ENCODE data around the gene FMNL3.

The FMNL3 gene

DNA sequence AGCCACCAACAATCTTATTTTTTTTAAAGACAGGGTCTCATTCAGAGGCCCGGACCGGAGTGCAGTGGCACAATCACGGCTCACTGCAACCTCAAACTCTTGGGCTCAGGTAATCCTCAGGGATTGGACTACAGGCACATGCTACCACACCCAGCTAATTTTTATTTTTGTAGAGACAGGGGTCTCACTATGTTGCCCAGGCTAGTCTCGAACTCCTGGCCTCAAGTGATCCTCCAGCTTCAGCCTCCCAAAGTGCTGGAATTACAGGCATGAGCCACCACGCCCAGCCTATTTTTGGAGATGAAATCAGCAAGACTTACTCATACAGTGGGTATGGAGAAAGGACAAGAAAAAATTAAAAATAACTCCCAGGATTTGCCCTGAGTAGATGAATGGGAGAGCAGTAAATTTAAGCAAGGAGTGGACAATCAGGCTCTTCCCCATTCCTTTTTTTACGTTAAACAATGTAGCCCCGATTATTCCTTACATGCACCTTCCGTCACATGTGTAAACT is 13.2 kb downstream of the FMNL3 start:
- no peak for DNase-seq
- WGBS (ENCODE audit: insufficient coverage), result 100% methylated on average over 3 of the region's 8 CpGs
- Histone ChIP-seq H3K27ac (ENCODE audit: insufficient read depth in 1 of 2, low read depth in 1 of 2, low read length in 2 of 2, poor library complexity in 1 of 2, severe bottlenecking in 2 of 2) (no peak overlapping the region), H3K4me1 (ENCODE audit: control extremely low read depth in 1 of 4, control insufficient read depth in 4 of 4, insufficient read depth in 4 of 4, low read length in 3 of 4) (peaks cover 10 to 14% (median 13%) of the 10 kb centered on the region in 4 experiments), H3K27me3 (replicated peaks in 2 of 5; ENCODE audit: control insufficient read depth in 4 of 5, insufficient read depth in 5 of 5, low read length in 4 of 5) (peaks cover 0 to 4% (median 0%) of the 10 kb centered on the region in 5 experiments), H3K36me3 (ENCODE audit: control insufficient read depth in 4 of 4, insufficient read depth in 4 of 4, low read length in 3 of 4) (no peaks in the 10 kb centered on the region), H3K9me3 (ENCODE audit: control extremely low read depth in 1 of 5, control insufficient read depth in 4 of 5, insufficient read depth in 2 of 5, low read depth in 1 of 5, low read length in 4 of 5) (no peaks in the 10 kb centered on the region), H3K4me3 (ENCODE audit: control insufficient read depth in 1 of 7, extremely low read depth in 1 of 7, insufficient read depth in 4 of 7, low read depth in 2 of 7, low read length in 6 of 7) (no peak overlapping the region)
- CTCF ChIA-PET, result interaction anchor here (2.1 to 8.2 kb wide), 2 partner anchors 12 to 20 kb away, joined by 8 to 69 read pairs; no protein-coding TSS in a partner anchor
- POLR2A ChIA-PET, result no interaction called here

DNA sequence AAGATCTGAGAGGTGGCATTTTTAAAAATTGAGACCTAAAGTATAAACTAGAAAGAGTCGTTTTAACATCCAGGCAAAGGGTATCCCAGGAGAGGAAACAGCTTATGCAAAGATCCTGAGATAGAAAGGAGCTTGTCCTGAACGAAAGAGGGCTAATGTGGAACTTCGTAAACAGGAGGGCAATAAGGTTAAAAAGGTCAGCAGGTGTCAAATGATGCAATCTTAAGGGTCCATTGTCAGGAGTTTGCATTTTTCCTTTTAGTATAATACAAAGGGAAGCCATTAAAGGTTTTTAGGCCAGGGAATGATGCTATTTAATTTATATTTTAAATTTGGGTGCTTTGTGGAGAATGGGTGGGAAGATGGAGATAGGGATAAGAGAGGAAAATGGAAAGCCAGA is 14.4 kb downstream of the FMNL3 start:
- POLR2A ChIA-PET, result interaction anchor here (0.6 to 1.1 kb wide), 4 partner anchors 11 to 1676 kb away, joined by 3 to 4 read pairs (median 3); partner anchors contain the start of gene FMNL3

DNA sequence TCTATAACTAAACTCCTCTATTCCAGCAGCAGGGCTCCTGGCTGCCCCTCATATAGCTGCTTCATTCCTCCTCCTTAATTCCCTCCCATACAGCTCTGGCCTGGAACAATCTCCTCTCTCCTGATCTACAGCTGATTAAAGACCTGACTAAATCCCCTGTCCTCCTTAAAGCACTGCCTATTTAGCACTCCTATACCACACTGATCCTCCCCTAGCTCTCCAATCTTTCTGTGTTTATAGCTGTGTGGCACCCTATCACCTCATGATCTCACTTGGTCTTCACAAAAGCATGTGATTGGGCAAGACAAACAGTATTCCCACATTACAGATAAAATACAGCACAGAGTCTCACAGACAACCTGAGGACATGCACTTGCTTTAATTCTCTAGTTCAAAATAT is 17.4 kb downstream of the FMNL3 start:
- Histone ChIP-seq H3K9me3 (ENCODE audit: control extremely low read depth in 1 of 5, control insufficient read depth in 4 of 5, insufficient read depth in 2 of 5, low read depth in 1 of 5, low read length in 4 of 5) (no peaks in the 10 kb centered on the region), H3K4me3 (ENCODE audit: control insufficient read depth in 1 of 7, extremely low read depth in 1 of 7, insufficient read depth in 4 of 7, low read depth in 2 of 7, low read length in 6 of 7) (no peak overlapping the region), H3K36me3 (ENCODE audit: control insufficient read depth in 4 of 4, insufficient read depth in 4 of 4, low read length in 3 of 4) (no peaks in the 10 kb centered on the region), H3K27ac (ENCODE audit: insufficient read depth in 1 of 2, low read depth in 1 of 2, low read length in 2 of 2, poor library complexity in 1 of 2, severe bottlenecking in 2 of 2) (no peak overlapping the region), H3K4me1 (ENCODE audit: control extremely low read depth in 1 of 4, control insufficient read depth in 4 of 4, insufficient read depth in 4 of 4, low read length in 3 of 4) (peaks cover 0 to 9% (median 4%) of the 10 kb centered on the region in 4 experiments), H3K27me3 (replicated peaks in 2 of 5; ENCODE audit: control insufficient read depth in 4 of 5, insufficient read depth in 5 of 5, low read length in 4 of 5) (peaks cover 0 to 1% (median 0%) of the 10 kb centered on the region in 5 experiments)
- ChIA-PET CTCF (interaction anchor here (0.9 to 8.2 kb wide), 9 partner anchors 10 to 52 kb away, joined by 3 to 69 read pairs (median 8); partner anchors contain the start of gene FMNL3), POLR2A (interaction anchor here (1.3 kb wide), 2 partner anchors 9 to 16 kb away, joined by 3 to 5 read pairs; no protein-coding TSS in a partner anchor)
- no peak for DNase-seq

More for the DNA sequence above, 14.4 kb downstream of the FMNL3 start:
- Histone ChIP-seq H3K4me3 (ENCODE audit: control insufficient read depth in 1 of 7, extremely low read depth in 1 of 7, insufficient read depth in 4 of 7, low read depth in 2 of 7, low read length in 6 of 7) (no peak overlapping the region), H3K4me1 (ENCODE audit: control extremely low read depth in 1 of 4, control insufficient read depth in 4 of 4, insufficient read depth in 4 of 4, low read length in 3 of 4) (peaks cover 0 to 6% (median 3%) of the 10 kb centered on the region in 4 experiments), H3K36me3 (ENCODE audit: control insufficient read depth in 4 of 4, insufficient read depth in 4 of 4, low read length in 3 of 4) (no peaks in the 10 kb centered on the region), H3K9me3 (ENCODE audit: control extremely low read depth in 1 of 5, control insufficient read depth in 4 of 5, insufficient read depth in 2 of 5, low read depth in 1 of 5, low read length in 4 of 5) (no peaks in the 10 kb centered on the region), H3K27me3 (replicated peaks in 2 of 5; ENCODE audit: control insufficient read depth in 4 of 5, insufficient read depth in 5 of 5, low read length in 4 of 5) (peaks cover 0 to 4% (median 0%) of the 10 kb centered on the region in 5 experiments), H3K27ac (ENCODE audit: insufficient read depth in 1 of 2, low read depth in 1 of 2, low read length in 2 of 2, poor library complexity in 1 of 2, severe bottlenecking in 2 of 2) (no peak overlapping the region)
- 100% methylated on average over 3 of the region's 3 CpGs for WGBS (ENCODE audit: insufficient coverage)
- DNase-seq, result no peak
- CTCF ChIA-PET, result interaction anchor here (1.3 to 8.2 kb wide), 3 partner anchors 19 to 49 kb away, joined by 3 to 69 read pairs (median 5); no protein-coding TSS in a partner anchor

DNA sequence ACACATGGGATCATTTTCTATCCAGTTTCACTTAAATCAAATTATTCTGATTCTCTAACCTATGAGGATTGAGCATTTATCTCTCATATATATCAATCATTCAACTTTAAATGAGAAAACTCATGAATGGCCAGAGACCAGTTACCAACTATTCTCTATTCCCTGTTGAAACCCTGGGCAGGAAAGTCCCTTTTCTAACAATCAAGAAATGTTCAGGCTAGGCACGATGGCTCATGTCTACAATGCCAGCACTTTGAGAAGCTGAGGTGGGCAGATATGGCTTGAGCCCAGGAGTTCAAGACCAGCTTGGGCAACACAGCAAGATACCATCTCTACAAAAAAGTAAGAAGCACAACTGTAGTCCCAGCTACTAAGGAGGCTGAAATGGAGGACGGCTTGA is 18.0 kb downstream of the FMNL3 start:
- ChIA-PET POLR2A (interaction anchor here (1.3 kb wide), 2 partner anchors 10 to 16 kb away, joined by 3 to 5 read pairs; no protein-coding TSS in a partner anchor), CTCF (interaction anchor here (0.9 to 8.2 kb wide), 7 partner anchors 9 to 52 kb away, joined by 3 to 69 read pairs (median 15); partner anchors contain the start of gene FMNL3)
- no peak for DNase-seq
- 100% methylated on average over 1 of the region's 2 CpGs for WGBS (ENCODE audit: insufficient coverage)
- Histone ChIP-seq H3K4me3 (ENCODE audit: control insufficient read depth in 1 of 7, extremely low read depth in 1 of 7, insufficient read depth in 4 of 7, low read depth in 2 of 7, low read length in 6 of 7) (no peak overlapping the region), H3K4me1 (ENCODE audit: control extremely low read depth in 1 of 4, control insufficient read depth in 4 of 4, insufficient read depth in 4 of 4, low read length in 3 of 4) (peaks cover 0 to 9% (median 4%) of the 10 kb centered on the region in 4 experiments), H3K27me3 (replicated peaks in 2 of 5; ENCODE audit: control insufficient read depth in 4 of 5, insufficient read depth in 5 of 5, low read length in 4 of 5) (peaks cover 0 to 1% (median 0%) of the 10 kb centered on the region in 5 experiments), H3K9me3 (ENCODE audit: control extremely low read depth in 1 of 5, control insufficient read depth in 4 of 5, insufficient read depth in 2 of 5, low read depth in 1 of 5, low read length in 4 of 5) (no peaks in the 10 kb centered on the region), H3K27ac (ENCODE audit: insufficient read depth in 1 of 2, low read depth in 1 of 2, low read length in 2 of 2, poor library complexity in 1 of 2, severe bottlenecking in 2 of 2) (no peak overlapping the region), H3K36me3 (ENCODE audit: control insufficient read depth in 4 of 4, insufficient read depth in 4 of 4, low read length in 3 of 4) (no peaks in the 10 kb centered on the region)

DNA sequence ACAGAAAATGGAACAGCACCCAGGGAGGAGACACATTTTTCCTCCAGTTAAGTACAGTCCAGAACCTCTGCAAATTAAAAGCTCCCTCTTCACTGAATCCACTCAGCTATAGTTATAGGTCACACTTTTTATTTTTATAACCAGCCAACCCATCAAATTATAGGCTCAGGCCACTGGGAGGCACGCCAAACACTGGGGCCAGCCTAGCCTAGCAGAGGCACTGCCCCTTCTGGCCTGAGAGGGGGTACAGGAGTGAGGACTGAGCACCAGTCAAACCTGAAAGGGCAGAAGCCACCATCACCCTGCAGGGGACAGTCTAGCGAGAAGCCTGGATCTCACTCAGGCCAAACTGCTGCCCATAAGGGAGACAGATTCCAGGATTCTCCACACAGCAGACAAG is 19.3 kb downstream of the FMNL3 start:
- POLR2A ChIA-PET, result no interaction called here
- CTCF ChIA-PET, result interaction anchor here (1.0 to 8.2 kb wide), 5 partner anchors 8 to 44 kb away, joined by 3 to 69 read pairs (median 15); partner anchors contain the start of gene FMNL3
- Histone ChIP-seq H3K4me1 (ENCODE audit: control extremely low read depth in 1 of 4, control insufficient read depth in 4 of 4, insufficient read depth in 4 of 4, low read length in 3 of 4) (peaks cover 0 to 9% (median 4%) of the 10 kb centered on the region in 4 experiments), H3K36me3 (ENCODE audit: control insufficient read depth in 4 of 4, insufficient read depth in 4 of 4, low read length in 3 of 4) (no peaks in the 10 kb centered on the region), H3K27ac (ENCODE audit: insufficient read depth in 1 of 2, low read depth in 1 of 2, low read length in 2 of 2, poor library complexity in 1 of 2, severe bottlenecking in 2 of 2) (no peak overlapping the region), H3K4me3 (ENCODE audit: control insufficient read depth in 1 of 7, extremely low read depth in 1 of 7, insufficient read depth in 4 of 7, low read depth in 2 of 7, low read length in 6 of 7) (no peak overlapping the region), H3K27me3 (replicated peaks in 2 of 5; ENCODE audit: control insufficient read depth in 4 of 5, insufficient read depth in 5 of 5, low read length in 4 of 5) (peaks cover 0 to 1% (median 0%) of the 10 kb centered on the region in 5 experiments), H3K9me3 (ENCODE audit: control extremely low read depth in 1 of 5, control insufficient read depth in 4 of 5, insufficient read depth in 2 of 5, low read depth in 1 of 5, low read length in 4 of 5) (no peaks in the 10 kb centered on the region)
- 90% methylated on average over 2 of the region's 2 CpGs for WGBS (ENCODE audit: insufficient coverage)
- no peak for DNase-seq

DNA sequence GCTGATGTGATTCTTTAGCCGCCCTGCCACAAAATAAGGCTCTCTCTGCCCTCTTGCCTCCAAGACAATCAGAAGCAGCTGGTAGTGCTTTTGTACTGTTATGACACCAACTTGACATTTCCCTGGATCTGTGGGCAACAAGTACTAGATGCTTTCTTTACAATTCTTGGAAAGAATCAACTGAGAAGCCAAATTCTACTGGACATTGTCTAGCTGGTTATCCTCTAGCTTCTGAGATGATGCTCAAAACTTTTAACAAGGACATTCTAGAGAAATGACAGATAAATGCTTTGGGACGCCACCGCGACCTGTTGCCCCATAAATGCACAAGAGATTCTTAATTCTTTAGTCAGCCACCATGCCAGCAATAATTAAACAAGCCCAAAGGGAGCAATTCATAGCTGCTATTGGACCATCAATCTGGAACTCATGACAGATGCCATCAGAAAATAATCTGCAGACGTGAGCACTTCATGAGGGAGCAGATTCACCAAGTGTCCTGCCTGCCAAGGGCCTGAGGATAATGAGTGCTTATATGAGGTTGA is 22.8 kb downstream of the FMNL3 start:
- H3K27me3 ChIP-seq (replicated peaks in 2 of 5; ENCODE audit: control insufficient read depth in 4 of 5, insufficient read depth in 5 of 5, low read length in 4 of 5), result no peaks in the 10 kb centered on the region
- no peak overlapping the region for H3K4me3 ChIP-seq (ENCODE audit: control insufficient read depth in 1 of 7, extremely low read depth in 1 of 7, insufficient read depth in 4 of 7, low read depth in 2 of 7, low read length in 6 of 7)
- no peak for DNase-seq
- H3K27ac ChIP-seq (ENCODE audit: insufficient read depth in 1 of 2, low read depth in 1 of 2, low read length in 2 of 2, poor library complexity in 1 of 2, severe bottlenecking in 2 of 2), result no peak overlapping the region
- ChIA-PET CTCF (interaction anchor here (1.2 to 2.7 kb wide), 4 partner anchors 12 to 31 kb away, joined by 3 to 9 read pairs (median 6); no protein-coding TSS in a partner anchor), POLR2A (interaction anchor here (0.8 kb wide), 1 partner anchor 11 kb away, joined by 3 read pairs; no protein-coding TSS in a partner anchor)
- no peaks in the 10 kb centered on the region for H3K36me3 ChIP-seq (ENCODE audit: control insufficient read depth in 4 of 4, insufficient read depth in 4 of 4, low read length in 3 of 4)
- WGBS (ENCODE audit: insufficient coverage), result 94% methylated on average over 5 of the region's 5 CpGs
- peaks cover 0 to 3% (median 1%) of the 10 kb centered on the region in 4 experiments for H3K4me1 ChIP-seq (ENCODE audit: control extremely low read depth in 1 of 4, control insufficient read depth in 4 of 4, insufficient read depth in 4 of 4, low read length in 3 of 4)
- H3K9me3 ChIP-seq (ENCODE audit: control extremely low read depth in 1 of 5, control insufficient read depth in 4 of 5, insufficient read depth in 2 of 5, low read depth in 1 of 5, low read length in 4 of 5), result no peaks in the 10 kb centered on the region

All from common myeloid progenitor, CD34-positive (primary cell).